Motor neuron (in vitro differentiated cells): ENCODE data around the gene DCTN3. TPM values are rescaled to one million over a fixed set of nuclear protein-coding genes. Genes with fewer than 3 reads are reported as not detected.

Source experiments
- ATAC-seq, 8 experiments: fragments of 200-7000 bp; cut with Tn5 transposase; replicated peaks in 6 of 8; 2 replicates each; pipeline ENCODE4 v1.8.0; 2021; ENCODE audit warnings: mild to moderate bottlenecking in 8 of 8, moderate library complexity in 8 of 8
- H3K27ac ChIP-seq, 2 donors: fragments of 250-450 bp; sonication (Bioruptor Pico); 2 replicates each; pipeline ENCODE4 v1.9.0; 2021; ENCODE audit warnings: antibody characterized with exemption in 2 of 2, mild to moderate bottlenecking in 2 of 2, moderate library complexity in 1 of 2
- H3K4me1 ChIP-seq, 2 donors: fragments of 250-450 bp; sonication (Bioruptor Pico); replicated peaks in 1 of 2; 2 replicates each; pipeline ENCODE4 v1.6.1; 2021; ENCODE audit warnings: antibody characterized with exemption in 2 of 2, mild to moderate bottlenecking in 2 of 2, moderate library complexity in 1 of 2
- H3K4me3 ChIP-seq, 5 donors: fragments of 250-450 bp; sonication (Bioruptor Pico); 2 replicates each; pipeline ENCODE4 v1.9.0; 2021; ENCODE audit warnings: antibody characterized with exemption in 5 of 5, mild to moderate bottlenecking in 5 of 5, moderate library complexity in 4 of 5
- WGBS, 10 experiments: fragments of 450-650 bp; shearing (Covaris generic); methylation state at CpG; one replicate each; pipeline ENCODE4 v1.0.0; 2022; 5-methylcytosine and 5-hydroxymethylcytosine counted together
- in situ Hi-C, 9 experiments: fragments of 400-800 bp; cut with MboI; loops; one replicate each; pipeline ENCODE4 v1.15.0; 2021; ENCODE audit warnings: low sequenced_read_pairs in 9 of 9, low pct_unique_long_range_greater_than_20kb in 2 of 9; ENCODE audit not compliant: unreplicated experiment in 9 of 9
- total RNA-seq, 8 experiments: library from RNA; unstranded; fragments of 300-600 nt; gene quantifications; 2 replicates each; pipeline versions ENCODE4 v1.2.3 to v1.2.4, GENCODE V29; 2022

The DCTN3 gene
- total RNA-seq, 8 experiments from 2014 or later, result 67.7 to 217 (median 176) TPM

DNA sequence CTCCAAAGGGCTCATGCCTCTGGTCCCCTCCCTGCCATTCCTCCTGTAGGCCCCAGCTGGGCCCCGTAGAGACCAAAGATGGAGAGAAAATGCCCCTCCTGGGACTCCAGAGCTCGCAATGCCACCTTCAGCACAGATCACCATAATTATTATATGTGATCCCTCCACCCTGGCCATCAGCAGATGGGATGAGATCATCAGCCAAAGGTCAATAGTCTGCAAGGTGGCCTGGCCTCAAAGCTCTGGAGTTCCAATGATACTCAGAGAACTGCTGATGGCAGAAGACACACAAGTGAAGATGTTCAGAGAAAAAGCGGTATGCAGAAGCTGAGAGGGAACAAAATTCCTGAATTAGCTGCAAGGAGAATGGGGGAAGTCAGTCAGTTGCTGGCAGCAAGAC lies 13.4 kb downstream of the DCTN3 start:
- 40 to 100% (median 57%) methylated on average over 1 to 3 of the region's 3 CpGs; no CpG with 5 or more reads in 4 of the 10 experiments for WGBS, 10 experiments
- in situ Hi-C loops, result loop anchor here in 1 of 9 experiments (10.0 kb wide), 1 partner anchor 172 kb away; no protein-coding TSS in a partner anchor
- peak overlapping the region; percentile 62 to 72 for H3K27ac ChIP-seq
- peaks cover 27 to 37% of the 10 kb centered on the region in 2 donors for H3K4me1 ChIP-seq
- peak in 5 of 8 experiments; percentile 26 to 59 (median 49) for ATAC-seq
- no peak overlapping the region for H3K4me3 ChIP-seq

DNA sequence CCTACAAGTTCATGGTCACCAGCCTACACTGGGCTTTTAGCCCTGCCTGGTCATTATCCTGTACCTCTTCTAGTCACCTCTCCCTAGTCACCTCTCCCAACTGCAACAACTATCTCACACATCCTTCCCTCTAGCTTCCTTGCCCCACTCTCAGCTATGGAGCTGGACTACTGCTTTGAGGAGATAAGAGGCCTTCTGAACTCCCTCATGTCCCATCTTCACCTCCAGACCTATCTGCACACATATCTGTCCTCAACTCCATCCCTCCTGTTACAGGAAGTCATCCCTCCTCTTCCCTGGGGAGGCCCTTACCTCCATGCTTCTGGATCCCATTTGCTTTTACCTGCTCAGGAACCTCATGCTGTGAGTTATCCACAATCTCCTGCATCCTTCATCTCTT lies 14.1 kb downstream of the DCTN3 start:
- in situ Hi-C loops, result loop anchor here in 1 of 9 experiments (10.0 kb wide), 1 partner anchor 171 kb away; no protein-coding TSS in a partner anchor

DNA sequence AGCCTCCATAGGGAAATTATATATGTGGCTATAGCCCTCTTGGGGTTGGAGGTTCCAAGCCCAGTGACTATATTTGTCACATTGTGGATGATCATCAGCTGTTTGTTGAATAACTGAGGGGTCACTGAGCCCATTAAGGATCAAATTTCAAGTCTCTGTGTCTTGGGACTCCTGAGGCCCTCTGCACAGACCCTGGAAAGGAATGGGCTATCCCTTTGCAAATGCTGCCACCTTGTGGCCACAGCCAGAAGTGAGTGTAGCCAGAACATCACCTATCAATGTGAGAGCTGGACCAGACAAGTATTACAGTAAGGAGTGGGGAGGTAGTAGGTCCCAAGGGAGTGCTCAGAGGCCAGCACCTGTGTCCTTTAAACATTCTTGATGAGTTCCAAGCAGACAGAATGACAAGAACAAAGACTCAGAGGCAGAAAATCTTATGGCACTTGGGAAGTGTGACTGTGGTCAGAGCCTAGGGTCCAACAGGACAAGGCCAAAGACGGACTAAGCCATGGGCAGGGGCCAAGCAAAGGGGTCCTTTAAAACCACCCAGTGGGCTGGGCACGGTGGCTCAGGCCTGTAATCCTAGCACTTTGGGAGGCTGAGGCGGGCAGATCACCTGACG lies 16.6 kb downstream of the DCTN3 start:
- 40 to 100% (median 70%) methylated on average over 1 to 4 of the region's 4 CpGs; no CpG with 5 or more reads in 6 of the 10 experiments for WGBS, 10 experiments
- Histone ChIP-seq H3K4me3 (no peak overlapping the region), H3K4me1 (peaks cover 18 to 33% of the 10 kb centered on the region in 2 donors), H3K27ac (no peak overlapping the region)
- ATAC-seq, result peak; percentile 61 to 91 (median 86)
- in situ Hi-C loops, result loop anchor here in 1 of 9 experiments (10.0 kb wide), 1 partner anchor 169 kb away; no protein-coding TSS in a partner anchor

More for the DNA sequence above, 14.1 kb downstream of the DCTN3 start:
- Histone ChIP-seq H3K27ac (peak overlapping the region; percentile 62 to 72), H3K4me3 (no peak overlapping the region), H3K4me1 (peaks cover 28 to 41% of the 10 kb centered on the region in 2 donors)
- no peak for ATAC-seq

DNA sequence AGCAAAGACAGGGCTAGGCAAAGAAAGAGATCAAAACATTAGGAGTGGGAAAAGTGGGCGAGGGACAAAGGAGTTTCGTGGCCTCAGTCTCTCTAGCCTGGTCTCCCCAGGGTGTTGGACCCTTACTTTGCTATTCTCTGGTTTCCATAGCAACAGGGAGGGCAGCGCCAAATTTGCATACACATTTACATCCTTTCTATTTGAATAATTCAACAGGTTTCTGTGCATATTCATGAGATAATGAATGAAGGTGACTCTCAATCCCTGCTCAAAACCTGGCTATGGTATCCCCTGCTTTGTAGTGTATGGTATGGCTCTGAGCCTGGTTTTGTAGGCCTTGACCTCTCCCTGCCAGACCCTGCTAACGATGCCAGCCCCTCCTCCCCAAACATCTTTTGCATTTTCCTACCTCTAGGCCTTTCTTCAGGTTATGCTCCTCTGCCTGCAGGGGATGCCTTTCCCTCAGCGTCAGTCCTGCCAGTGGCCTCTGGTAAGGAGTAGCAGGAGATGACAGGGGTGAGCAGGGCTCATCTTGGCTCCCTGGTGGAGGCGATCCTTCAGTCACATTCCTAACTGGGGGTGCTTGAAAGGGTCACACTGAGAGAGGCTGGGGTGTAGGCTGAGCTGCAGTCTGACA lies 18.2 kb downstream of the DCTN3 start:
- no peak overlapping the region for H3K4me3 ChIP-seq
- in situ Hi-C loops, result loop anchor here in 1 of 9 experiments (10.0 kb wide), 1 partner anchor 167 kb away; no protein-coding TSS in a partner anchor
- peak in 4 of 8 experiments; percentile 51 to 75 (median 66) for ATAC-seq
- WGBS, 10 experiments, result 0 to 100% (median 52%) methylated on average over 1 to 6 of the region's 6 CpGs
- peaks cover 14 to 24% of the 10 kb centered on the region in 2 donors for H3K4me1 ChIP-seq
- no peak overlapping the region for H3K27ac ChIP-seq

DNA sequence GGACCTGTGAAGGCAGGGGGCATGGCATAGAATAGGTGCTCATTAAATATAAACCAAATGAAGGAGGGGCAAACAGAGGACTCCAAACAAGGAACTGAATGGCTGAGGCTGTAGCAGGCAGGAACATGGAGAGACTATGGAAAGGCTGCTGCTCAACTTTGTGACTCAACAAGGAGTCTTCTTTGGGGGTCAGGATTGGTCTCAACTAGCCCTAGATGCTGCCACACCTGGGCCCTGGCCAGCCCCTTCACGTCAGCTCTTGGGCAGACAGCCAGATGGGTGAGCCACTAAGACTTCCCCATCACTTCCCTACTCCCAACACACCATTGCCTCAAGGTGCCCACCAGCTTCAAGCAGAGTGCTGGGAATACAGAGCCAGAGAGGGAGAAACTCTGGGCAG lies 19.4 kb downstream of the DCTN3 start:
- Histone ChIP-seq H3K27ac (no peak overlapping the region), H3K4me3 (no peak overlapping the region), H3K4me1 (peaks cover 7 to 15% of the 10 kb centered on the region in 2 donors)
- in situ Hi-C loops, result loop anchor here in 1 of 9 experiments (10.0 kb wide), 1 partner anchor 166 kb away; no protein-coding TSS in a partner anchor
- 80% methylated on average over 1 of the region's 1 CpG; no CpG with 5 or more reads in 9 of the 10 experiments for WGBS, 10 experiments
- ATAC-seq, result no peak

DNA sequence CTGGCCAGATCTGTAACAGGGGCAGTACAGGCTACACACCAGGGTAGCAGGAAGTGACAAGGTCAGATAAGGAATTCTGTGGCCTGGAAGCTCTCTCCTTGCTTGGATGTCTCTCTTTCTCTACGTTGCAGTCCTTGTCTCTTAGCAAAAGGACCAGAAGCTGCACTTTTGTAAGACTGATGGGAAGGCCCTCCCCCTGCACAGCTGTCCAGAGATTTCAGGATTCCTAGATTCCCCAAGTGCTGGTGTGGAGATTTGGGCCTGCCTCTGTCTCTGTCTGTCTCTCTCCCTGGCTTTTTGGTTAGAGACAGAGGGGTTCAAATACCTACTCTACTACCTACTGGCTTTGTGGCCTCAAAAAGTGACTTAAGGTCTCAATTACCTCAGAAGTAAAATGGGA lies 20.7 kb downstream of the DCTN3 start:
- Histone ChIP-seq H3K4me3 (no peak overlapping the region), H3K4me1 (peaks cover 7 to 15% of the 10 kb centered on the region in 2 donors), H3K27ac (no peak overlapping the region)
- 0 to 50% (median 43%) methylated on average over 1 of the region's 1 CpG; no CpG with 5 or more reads in 3 of the 10 experiments for WGBS, 10 experiments
- in situ Hi-C loops, result no loop called here
- no peak for ATAC-seq

DNA sequence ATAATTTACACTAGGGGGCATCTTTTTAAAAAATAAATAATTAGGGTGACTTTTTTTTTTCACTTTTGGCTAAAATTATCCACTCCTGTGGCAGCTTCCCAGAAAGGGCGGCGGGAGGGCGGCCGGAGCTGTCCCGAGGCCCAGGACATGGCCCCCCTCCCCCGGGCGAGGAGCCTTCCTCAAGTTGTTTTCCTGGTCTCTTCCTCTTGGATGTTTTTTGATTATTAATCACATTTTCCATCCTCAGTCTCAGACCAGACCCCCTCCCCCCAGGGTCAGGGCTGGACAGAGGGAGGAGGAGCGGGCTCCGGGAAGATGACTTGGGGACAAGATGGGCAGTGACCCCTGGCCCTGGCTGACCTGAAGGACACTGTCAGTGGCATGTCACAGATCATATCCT lies 26.1 kb downstream of the DCTN3 start:
- Histone ChIP-seq H3K4me1 (peaks cover 19 to 20% of the 10 kb centered on the region in 2 donors), H3K4me3 (no peak overlapping the region), H3K27ac (no peak overlapping the region)
- no peak for ATAC-seq
- in situ Hi-C loops, result no loop called here
- 31 to 100% (median 86%) methylated on average over 2 to 5 of the region's 9 CpGs; no CpG with 5 or more reads in 2 of the 10 experiments for WGBS, 10 experiments

DNA sequence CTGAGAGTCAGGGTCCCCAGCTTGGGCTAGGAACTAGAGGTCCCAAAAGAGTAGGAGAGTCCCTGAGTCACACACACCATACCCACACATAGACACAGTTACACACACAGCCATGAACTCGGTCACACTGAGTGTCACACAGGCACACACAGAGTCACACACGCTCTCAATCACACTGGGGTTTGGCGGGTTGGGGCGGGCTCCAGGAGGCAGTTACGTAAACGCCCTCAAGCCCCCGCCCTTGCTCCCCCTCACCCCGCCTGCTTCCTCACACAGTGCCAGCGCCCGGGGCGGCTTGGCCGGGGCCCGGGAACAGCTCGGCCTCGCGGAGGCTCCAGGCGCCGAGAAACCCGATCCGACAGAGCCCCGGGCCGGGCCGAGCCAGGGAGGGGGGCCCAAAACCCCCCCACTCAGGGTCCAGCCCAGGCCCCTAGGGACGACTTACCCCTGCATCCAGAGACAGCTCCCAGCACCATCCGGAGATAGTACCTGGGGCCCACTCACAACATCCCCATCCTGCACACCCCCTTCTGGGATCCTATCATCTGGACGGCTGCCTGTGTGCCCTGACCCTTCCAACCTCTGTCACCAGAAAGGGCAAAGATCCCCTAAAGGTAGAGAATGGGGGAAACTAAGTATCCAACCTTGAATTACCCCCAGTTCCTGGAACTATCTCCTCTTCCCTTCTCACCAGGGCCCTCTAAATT lies 27.2 kb downstream of the DCTN3 start:
- Histone ChIP-seq H3K27ac (no peak overlapping the region), H3K4me1 (peaks cover 20 to 23% of the 10 kb centered on the region in 2 donors), H3K4me3 (no peak overlapping the region)
- ATAC-seq, result peak in 6 of 8 experiments; percentile 5 to 77 (median 39)
- WGBS, 10 experiments, result 45% methylated on average over 2 of the region's 26 CpGs; no CpG with 5 or more reads in 9 of the 10 experiments
- in situ Hi-C loops, result no loop called here

DNA sequence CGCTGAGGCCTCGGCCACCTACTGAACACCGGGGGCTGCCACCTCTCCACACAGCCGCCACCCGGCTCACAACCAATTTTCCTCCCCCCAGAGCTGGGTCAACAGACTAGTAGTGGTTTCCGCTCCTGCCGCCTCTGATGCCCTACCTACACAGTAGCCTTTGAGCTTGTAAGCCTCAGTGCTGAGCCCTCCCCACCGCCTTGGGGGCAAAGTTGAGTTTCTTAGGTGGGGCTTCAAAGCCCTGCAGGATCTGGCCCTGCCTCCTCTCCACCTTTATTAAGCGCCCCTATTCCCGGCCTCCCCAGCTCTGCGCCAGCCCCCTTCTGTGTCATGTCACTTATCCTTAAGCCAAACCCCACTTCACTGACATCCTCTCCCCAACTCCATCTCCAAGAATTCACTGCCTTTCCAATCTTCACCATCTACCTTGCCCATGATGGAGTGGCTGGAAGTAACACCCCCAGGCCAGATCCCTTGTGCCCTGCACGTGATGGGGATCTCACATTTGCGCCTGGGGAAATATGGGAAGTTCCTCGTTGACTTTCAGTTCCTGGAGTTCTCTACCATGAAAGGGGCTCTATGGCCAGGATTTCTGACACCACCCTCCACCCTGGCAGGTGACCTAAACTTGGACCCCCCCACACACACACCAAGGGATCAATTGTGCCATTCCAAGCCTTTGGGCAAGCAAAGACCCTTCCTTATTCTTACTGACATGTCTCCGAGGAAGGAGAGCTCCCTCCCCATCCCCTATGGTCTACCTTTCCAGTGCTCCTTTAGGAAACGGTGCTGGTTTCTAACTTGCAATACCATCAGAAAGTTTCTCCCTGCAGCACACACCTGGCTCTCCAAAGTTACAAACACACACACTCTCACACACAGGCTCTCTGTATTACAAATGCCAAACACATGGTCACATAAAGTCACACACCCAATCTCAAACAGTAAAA lies 28.1 kb downstream of the DCTN3 start:
- Histone ChIP-seq H3K4me1 (peaks cover 27 to 30% of the 10 kb centered on the region in 2 donors), H3K27ac (no peak overlapping the region), H3K4me3 (no peak overlapping the region)
- peak in 1 of 8 experiments; percentile 1 for ATAC-seq
- 20 to 100% (median 68%) methylated on average over 1 to 12 of the region's 16 CpGs; no CpG with 5 or more reads in 4 of the 10 experiments for WGBS, 10 experiments
- in situ Hi-C loops, result no loop called here

DNA sequence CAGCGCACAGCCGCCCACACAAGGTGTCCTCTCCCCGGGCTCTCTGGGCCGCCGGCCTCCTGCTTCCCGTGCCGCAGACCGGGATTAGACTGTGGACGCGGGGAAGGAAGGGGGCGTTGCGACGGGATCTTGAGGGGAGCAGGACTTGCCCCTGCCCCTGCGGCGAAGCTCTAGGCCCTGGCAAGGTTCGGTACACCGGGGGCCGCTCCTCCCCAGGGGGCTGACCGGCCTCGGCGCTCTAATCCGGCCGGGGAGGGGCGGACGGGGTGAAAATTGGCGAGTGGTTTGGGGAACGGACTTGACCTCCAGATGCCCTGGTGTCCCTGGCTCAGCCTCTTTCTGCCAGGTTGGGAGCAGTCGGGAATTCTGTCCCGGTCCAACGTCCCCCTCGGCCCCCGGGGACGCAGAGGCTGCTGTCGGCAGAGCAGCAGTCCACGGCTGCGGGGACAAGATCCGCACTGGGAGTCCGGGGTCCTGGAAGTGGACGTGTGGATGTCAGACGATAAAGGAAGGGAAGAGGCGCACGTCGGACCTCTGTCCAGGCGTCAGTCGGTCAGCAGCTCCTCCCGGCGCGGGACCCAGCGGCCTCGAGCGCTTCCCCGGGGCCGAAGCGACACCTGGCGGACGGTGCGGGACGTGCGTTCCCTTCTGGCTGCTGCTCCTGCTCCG lies 28.9 kb downstream of the DCTN3 start:
- ATAC-seq, result peak; percentile 42 to 84 (median 52)
- Histone ChIP-seq H3K27ac (no peak overlapping the region), H3K4me1 (peaks cover 35 to 38% of the 10 kb centered on the region in 2 donors), H3K4me3 (peak overlapping the region in 1 of 5 donors; percentile 3)
- 0 to 60% (median 46%) methylated on average over 2 to 9 of the region's 60 CpGs; no CpG with 5 or more reads in 5 of the 10 experiments for WGBS, 10 experiments
- in situ Hi-C loops, result no loop called here

DNA sequence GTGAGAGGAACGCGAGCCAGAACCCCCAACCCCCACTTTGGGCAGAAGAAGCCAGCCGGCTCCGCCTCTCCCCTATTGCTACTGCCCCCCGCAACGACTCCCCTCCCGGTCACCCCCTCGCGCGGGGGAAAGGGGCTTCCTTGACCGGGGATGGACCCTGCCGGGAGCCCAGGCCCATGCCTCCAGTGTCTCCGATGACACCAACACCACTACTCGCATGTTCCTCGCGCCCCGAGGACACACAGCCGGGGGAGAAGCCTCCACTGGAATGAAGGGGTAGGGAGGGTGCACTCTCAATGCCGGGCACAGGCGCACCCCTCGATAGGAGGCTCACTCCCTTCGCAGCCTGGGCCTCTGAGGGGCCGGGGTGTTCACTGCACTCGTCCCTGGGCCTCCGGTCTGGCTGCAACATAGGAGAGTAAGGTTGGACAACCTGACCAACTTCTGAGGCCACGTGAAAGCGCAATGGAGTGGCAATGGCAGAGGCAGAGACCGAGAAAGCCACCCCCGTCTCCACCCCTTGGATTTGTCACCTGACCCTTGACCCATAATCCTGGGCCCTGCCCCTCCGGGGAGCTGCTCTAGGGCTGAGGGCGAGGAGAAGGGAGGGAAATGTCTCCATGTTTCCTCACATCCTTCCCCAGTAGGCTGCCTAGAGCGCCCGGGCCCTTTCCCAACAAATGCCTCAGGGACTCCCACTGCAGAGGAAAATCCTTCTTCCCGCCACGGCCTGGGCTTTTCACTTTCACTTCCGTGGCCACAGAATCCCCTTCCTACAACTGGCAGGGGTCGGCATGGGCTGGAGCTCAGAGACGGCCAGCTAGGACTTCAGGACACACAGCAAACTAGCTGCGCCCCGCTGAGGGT lies 29.7 kb downstream of the DCTN3 start:
- Histone ChIP-seq H3K4me1 (peaks cover 43 to 46% of the 10 kb centered on the region in 2 donors), H3K4me3 (peak overlapping the region; percentile 52 to 81 (median 71)), H3K27ac (peak overlapping the region; percentile 76 to 88)
- ATAC-seq, result peak in 2 of 8 experiments; percentile 1
- in situ Hi-C loops, result no loop called here
- 0 to 80% (median 60%) methylated on average over 1 to 6 of the region's 40 CpGs; no CpG with 5 or more reads in 3 of the 10 experiments for WGBS, 10 experiments
